ENCODE measurements around the gene GLS.

The GLS gene

DNA sequence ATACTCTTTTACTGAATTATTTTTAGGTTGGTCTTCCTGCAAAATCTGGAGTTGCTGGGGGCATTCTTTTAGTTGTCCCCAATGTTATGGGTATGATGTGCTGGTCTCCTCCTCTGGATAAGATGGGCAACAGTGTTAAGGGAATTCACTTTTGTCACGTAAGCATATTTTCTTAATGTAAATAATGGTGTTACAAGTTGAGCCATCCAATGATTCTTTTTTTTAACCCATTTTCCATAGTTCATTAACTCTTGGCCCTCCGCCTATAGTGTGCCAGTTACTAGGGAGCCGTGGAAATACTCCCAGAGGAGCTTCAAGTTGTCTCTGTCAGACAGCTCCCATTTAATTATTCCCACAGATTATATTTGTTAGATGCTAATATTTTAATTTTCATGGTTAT lies 49.8 kb downstream of the GLS start:
- H3K4me3 ChIP-seq (ENCODE audit: low read depth, low read length) = no peak overlapping the region
- TF ChIP-seq, protein P1, sequence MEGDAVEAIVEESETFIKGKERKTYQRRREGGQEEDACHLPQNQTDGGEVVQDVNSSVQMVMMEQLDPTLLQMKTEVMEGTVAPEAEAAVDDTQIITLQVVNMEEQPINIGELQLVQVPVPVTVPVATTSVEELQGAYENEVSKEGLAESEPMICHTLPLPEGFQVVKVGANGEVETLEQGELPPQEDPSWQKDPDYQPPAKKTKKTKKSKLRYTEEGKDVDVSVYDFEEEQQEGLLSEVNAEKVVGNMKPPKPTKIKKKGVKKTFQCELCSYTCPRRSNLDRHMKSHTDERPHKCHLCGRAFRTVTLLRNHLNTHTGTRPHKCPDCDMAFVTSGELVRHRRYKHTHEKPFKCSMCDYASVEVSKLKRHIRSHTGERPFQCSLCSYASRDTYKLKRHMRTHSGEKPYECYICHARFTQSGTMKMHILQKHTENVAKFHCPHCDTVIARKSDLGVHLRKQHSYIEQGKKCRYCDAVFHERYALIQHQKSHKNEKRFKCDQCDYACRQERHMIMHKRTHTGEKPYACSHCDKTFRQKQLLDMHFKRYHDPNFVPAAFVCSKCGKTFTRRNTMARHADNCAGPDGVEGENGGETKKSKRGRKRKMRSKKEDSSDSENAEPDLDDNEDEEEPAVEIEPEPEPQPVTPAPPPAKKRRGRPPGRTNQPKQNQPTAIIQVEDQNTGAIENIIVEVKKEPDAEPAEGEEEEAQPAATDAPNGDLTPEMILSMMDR (IDR thresholded peaks at IDR 0.05; ENCODE audit: insufficient read depth, low read depth, low read length, missing control alignments) = no peak
- no peak for DNase-seq (ENCODE audit: low read depth)

DNA sequence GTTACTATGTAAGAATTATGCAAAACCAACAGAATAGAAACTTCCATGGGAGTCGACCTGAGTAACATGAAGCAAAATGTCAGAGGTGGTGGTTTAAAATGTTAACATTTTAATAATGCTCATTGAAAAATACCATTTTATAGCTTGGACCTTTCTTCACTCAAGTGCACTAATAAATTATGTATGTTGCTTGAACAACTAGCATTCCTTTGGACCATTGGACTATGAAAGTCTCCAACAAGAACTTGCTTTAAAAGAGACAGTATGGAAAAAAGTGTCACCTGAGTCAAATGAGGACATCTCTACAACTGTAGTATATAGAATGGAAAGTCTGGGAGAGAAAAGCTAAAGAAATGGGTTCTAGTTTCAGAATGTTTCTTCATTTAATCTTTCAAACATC lies 51.9 kb downstream of the GLS start:
- no peak overlapping the region for H3K4me3 ChIP-seq (ENCODE audit: low read depth, low read length)
- DNase-seq (ENCODE audit: low read depth) = no peak
- TF ChIP-seq, protein P1 (IDR thresholded peaks at IDR 0.05; ENCODE audit: insufficient read depth, low read depth, low read length, missing control alignments) = no peak

DNA sequence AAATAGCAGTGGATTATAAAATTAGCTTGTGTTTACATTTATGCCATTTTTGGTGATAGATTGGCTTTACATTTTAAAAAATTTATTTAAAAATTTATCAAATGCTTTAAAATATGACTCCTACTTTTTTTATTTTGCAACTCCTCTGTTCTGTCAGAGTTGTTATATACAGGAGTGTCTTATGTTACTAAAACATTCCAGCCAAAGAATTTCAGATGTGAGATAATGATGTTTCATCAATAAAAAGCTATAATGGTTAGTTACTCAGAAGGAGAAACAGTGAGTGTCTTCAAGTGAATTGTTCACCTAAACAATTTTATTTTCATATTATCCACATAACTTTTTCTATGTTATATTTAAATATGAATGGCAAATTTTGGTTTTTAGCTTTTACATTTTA lies 52.7 kb downstream of the GLS start:
- no peak overlapping the region for H3K4me3 ChIP-seq (ENCODE audit: low read depth, low read length)
- TF ChIP-seq, protein P1 (IDR thresholded peaks at IDR 0.05; ENCODE audit: insufficient read depth, low read depth, low read length, missing control alignments) = no peak
- DNase-seq (ENCODE audit: low read depth) = no peak

DNA sequence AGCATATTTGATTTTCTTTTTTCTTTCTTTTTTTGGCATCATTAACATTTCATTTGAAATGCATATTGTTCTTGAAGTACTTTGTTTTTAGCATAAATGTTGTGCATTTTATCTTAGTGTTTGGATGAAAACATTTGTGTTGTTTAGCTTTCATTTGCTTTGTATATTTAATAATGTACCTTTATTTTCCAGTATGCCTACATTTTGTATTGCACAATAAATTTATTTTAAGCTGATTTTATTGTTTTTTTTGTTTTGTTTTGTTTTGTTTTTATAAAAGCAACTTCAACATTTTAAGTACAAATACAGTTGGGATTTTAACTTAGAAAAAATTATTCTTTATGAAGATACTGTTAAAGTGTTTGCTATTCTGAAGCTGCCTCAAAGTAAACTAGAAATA lies 54.4 kb downstream of the GLS start:
- TF ChIP-seq, protein P1 (IDR thresholded peaks at IDR 0.05; ENCODE audit: insufficient read depth, low read depth, low read length, missing control alignments) = no peak
- DNase-seq (ENCODE audit: low read depth) = no peak
- H3K4me3 ChIP-seq (ENCODE audit: low read depth, low read length) = no peak overlapping the region

DNA sequence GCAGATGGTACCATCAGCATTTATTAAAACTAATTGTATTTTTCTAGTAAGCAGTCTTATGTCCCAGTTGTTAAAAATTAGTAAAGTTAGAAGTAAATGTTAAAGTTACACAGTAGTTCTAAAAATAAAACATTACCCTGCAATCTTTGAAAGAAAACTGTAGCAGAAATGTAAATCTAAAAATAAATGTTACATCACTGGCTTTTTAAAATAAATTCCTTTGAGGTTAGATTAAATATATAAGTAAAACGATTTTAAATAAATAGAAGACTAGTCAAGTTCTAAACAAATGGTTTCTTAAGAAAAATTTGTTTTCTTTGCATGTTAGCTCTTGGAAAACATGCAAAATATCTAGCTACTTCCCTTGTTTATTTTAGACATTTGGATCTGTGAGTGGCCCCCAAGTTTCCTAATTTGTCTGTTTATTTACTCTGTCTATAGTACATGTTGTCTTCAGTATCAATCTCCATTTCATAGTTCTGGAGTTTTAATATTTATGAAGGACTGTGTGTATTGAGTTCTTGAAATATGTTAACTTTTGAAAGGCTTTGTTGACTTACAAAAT lies 58.2 kb downstream of the GLS start:
- H3K4me3 ChIP-seq (ENCODE audit: low read depth, low read length) = no peak overlapping the region
- no peak for DNase-seq (ENCODE audit: low read depth)
- TF ChIP-seq, protein P1 (IDR thresholded peaks at IDR 0.05; ENCODE audit: insufficient read depth, low read depth, low read length, missing control alignments) = no peak

DNA sequence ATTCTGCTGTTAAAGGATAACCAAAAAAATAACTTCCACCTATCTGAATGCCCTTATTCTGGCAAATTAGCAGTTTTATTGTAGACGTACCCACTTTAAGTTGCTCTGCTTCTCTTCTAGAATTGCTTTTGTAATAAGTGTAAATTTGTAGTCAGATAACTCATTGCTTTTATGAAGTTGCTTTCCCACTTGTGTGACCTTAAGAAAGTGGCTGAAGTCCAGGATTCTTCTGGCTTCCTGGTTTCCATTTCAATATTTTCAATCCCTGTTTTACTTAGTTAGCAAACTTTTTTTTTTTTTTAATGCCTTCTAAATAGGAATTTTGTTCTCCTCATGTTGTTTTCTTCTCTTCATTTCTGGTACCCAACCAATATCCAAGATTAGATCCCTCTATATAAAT lies 59.8 kb downstream of the GLS start:
- H3K4me3 ChIP-seq (ENCODE audit: low read depth, low read length) = no peak overlapping the region
- DNase-seq (ENCODE audit: low read depth) = no peak
- TF ChIP-seq, protein P1 (IDR thresholded peaks at IDR 0.05; ENCODE audit: insufficient read depth, low read depth, low read length, missing control alignments) = no peak

DNA sequence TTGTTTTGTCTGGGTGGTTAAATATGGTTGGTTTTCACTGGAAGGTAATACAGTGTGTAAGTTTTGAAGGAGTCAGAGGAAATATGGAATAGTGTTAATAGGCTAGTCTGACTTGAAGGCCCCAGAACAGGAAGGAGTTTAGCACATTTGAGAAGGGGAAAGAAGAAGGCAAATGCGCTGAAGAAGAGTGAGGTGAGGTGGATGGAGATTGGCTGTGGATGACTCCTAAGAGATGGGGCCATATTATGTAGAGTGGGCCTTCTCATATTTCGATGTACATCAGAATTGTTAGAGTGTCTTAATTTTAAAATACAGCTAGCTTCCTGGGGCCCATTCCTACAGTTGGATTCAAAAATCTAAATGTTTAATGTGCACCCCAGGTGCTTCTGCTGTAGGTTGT lies 61.0 kb downstream of the GLS start:
- DNase-seq (ENCODE audit: low read depth) = no peak
- no peak overlapping the region for H3K4me3 ChIP-seq (ENCODE audit: low read depth, low read length)
- TF ChIP-seq, protein P1 (IDR thresholded peaks at IDR 0.05; ENCODE audit: insufficient read depth, low read depth, low read length, missing control alignments) = no peak

Data from GM12865 (cell line).